GM19395 (cell line): Measurements from ENCODE around the gene LPXN.

ENCODE experiments used
- ATAC-seq: cut with Tn5 transposase; IDR thresholded peaks from one replicate; pipeline ENCODE4 v1.9.1; 2021; ENCODE audit warnings: mild to moderate bottlenecking, moderate library complexity; ENCODE audit not compliant: unreplicated experiment

Gene LPXN

DNA sequence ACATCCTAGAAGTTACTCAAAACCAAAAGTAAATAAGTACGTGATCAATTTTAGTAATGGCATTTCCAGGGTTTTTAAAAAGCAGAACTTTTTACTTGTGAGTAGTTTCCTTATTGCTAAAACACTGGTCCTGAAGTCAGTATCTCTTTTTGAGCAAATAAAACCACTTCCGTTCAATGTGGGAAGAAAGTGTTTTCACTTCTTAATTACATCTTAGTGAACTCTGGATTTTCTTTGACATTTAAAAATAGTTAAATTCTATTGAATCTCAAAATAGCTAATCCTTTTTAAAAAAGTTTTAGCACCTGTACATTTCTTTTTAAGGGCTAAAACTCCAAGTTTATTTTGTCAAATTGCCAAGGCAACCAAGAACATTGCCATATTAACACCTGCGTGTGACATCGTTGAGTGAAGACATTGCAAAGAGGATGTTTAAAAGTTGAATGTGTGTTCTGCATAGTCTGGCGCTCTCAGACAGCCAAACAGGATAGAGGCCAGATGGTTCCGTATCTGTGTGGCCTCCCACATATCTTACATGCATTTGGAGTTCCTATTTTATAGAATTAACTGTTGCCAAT, 50.5 kb downstream of the LPXN start:
- ATAC-seq, result peak; percentile 91

- ATAC-seq, result peak; percentile 47
Observed at GRCh38 chr11:58524232-58525036, 51.2 kb downstream of the LPXN start.

GRCh38 chr11:58513747-58514367, 61.8 kb downstream of the LPXN start:
- ATAC-seq, result peak; percentile 82

- no peak for ATAC-seq
Observed at GRCh38 chr11:58511636-58512035, 64.0 kb downstream of the LPXN start.

GRCh38 chr11:58509748-58510147, 65.9 kb downstream of the LPXN start:
- ATAC-seq, result no peak

GRCh38 chr11:58508814-58509213, 66.8 kb downstream of the LPXN start:
- ATAC-seq, result no peak

DNA sequence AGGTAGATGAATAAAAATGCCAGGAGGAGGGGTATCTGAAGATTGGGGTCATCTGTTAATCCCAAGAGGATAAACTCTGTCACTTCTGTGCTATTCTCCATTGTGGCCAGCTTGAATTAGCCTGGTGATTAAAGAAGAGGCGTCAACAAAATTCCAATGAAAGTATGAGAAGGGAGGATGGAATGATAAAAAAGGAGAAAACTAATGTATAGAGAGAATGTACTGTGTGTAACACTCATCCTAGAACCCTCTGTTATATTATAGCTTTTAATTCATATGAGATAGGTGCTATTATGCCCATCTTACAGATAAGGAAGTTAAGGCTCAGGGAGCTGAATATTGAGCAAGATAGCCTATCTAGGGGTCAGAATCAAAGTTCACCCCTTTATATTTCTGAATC, 67.7 kb downstream of the LPXN start, which contains the start of gene OR5B21:
OR5B21 (minus strand) TSS at position 101 of the 400 bp plus-strand sequence; CDS start at position 101, 0 bp downstream.
- ATAC-seq, result no peak

DNA sequence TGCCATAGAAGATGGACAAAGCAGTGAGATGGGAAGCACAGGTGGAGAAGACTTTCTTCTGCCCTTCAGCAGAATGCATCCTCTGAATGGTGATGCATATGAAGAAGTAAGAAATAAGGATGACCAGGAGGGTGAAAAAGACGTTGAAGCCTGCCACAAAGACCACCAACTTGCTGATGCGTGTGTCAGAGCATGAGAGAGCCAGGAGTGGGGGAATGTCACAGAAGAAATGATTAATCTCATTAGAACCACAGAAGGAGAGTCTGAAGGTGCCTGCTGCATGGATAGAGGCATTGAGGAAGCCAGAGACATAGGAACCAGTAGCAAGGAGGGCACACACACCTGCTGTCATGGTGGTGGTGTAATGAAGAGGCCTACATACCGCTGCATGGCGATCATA, 68.3 kb downstream of the LPXN start:
- ATAC-seq, result no peak

GRCh38 chr11:58506935-58507334, 68.7 kb downstream of the LPXN start:
- ATAC-seq, result peak; percentile 55

DNA sequence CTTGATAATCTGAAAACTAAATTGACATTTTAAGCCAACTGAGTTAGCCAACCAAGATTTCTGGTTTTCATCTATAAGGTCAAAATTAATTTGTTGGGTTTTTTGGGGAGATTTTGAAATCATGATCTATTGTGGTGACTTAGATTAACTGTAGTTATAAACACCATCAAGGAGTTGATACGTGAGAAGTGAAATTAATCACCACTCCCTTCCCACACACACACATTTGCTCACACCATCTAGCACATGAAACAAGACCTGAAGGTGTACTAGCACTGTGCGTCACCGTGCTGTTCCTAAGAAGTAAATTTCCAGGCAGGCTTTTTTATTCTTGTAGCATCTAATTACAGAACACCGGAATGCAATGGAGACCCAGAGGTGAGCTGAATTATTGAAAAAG, 69.8 kb downstream of the LPXN start:
- no peak for ATAC-seq

DNA sequence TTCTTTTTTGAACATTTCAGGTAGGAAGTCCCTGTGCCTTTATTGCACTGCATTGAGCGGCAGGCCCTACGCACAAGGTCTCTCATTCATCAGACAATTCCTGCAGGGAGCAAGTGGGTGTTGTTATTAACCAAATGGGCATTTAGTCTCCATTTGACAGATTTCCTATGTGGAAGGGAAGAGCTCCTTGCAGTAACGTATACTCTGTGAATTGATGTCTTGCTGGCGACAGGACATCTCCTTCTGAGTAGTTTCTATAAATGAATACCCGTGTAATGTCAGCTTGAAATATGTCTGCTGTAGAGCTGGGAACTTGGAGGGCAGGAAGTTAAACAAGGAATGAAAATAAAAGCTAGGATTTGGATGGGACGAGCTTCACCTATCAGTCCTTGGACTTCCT, 71.4 kb downstream of the LPXN start:
- no peak for ATAC-seq

- ATAC-seq, result peak; percentile 97
Observed at GRCh38 chr11:58503361-58503856, 72.2 kb downstream of the LPXN start.

GRCh38 chr11:58502004-58502403, 73.7 kb downstream of the LPXN start:
- ATAC-seq, result no peak

GRCh38 chr11:58498464-58498863, 77.2 kb downstream of the LPXN start:
- no peak for ATAC-seq

DNA sequence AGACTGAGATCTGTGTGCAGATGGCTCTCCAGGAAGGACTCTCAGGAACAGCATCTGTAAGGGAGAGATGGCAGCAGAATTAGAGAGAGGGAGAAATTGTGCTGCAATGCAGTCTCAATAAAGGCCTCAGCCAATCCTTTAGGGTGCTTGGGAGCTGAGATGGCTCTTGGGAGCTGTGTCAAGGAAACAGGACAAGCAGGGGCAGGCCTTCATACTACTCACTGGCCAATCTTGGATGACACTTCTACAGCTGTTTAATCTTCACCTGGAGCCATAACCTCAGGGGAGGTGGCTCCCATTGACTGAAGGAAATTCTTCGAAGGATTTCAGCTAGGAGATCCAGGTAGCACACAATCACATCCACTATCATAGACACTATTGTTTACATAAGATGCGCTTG, 77.7 kb downstream of the LPXN start:
- no peak for ATAC-seq

GRCh38 chr11:58495906-58496305, 79.8 kb downstream of the LPXN start:
- peak; percentile 64 for ATAC-seq

DNA sequence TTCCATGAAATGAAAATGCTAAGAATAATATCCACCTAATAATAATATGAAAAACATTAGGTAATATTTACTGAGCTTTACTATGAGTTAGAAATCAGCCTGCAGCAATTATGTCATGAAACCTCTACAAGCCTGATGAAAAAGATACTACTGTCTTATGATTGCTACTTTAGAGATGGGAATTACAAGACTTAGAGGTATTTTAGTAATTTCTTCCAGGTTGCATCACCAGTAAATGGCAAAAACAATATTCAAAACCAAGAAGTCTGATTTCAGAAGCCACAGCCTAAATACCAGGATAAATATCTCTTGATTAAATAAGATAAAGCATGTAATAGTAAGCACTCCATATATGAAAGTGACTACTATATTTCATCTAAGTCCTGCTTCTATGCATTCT, 81.6 kb downstream of the LPXN start:
- ATAC-seq, result no peak

- no peak for ATAC-seq
Observed at GRCh38 chr11:58493676-58494075, 82.0 kb downstream of the LPXN start.

DNA sequence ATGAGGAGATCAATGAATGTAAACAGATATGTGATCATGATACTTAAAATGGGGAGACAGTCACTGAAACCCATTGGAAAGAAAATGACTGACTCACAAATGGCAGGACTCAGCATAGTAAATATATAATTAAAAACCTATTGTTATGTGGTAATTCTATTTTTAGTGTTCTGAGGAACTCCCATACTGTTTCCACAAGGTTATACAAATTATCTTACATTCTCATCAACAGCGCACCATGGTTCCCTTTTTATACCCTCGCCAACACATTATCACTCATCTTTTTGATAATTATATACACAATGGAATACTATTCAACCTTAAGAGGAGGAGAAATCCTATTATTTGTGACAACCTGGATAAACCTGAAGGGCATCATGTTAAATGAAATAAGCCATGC, 84.8 kb downstream of the LPXN start:
- no peak for ATAC-seq

DNA sequence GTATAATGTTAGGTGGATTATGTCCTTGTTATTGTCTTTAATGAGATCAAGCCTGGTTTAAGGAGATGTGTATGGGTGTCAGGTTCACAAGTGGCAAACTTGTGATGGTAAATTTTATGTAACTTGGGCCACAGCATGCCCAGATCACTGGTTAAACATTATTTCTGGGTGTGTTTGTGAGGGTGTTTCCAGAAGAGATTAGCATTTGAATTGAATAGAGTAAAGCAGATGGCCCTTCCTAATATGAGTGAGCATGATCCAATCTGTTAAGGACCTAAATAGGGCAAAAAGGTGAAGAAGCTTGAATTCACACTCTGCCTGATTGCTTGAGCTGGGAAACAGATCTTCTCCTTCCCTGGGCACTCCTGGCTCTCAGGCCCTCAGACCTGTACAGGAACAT, 88.5 kb downstream of the LPXN start:
- no peak for ATAC-seq

DNA sequence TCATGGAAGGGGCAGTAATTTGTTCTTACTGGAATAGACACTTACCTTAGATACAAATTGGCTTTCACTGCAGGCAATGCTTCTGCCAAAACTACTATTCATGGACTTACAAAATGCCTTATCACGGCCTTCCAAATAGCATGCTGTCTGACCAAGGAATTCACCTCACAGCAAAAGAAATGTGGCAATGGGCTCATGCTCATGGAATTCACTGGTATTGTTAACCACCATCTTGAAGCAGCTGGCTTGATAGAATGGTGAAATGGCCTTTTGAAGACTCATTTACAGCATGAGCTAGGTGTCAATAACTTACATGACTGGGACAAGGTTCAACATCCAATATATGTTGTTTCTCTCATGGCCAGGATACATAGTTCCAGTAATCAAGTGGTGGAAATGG, 89.7 kb downstream of the LPXN start:
- ATAC-seq, result no peak
